NCI-H187 treated with DMSO at 0.1 percent for 48 hours (cell line): ENCODE results near the gene NAPEPLD.
"Not testable (repeated sequence)": the region's sequence is repeated elsewhere in the genome, so short reads cannot be mapped to it uniquely, and the experiment has no call there.

Experiments
- DNase-seq: peaks from one replicate; lab custom pipeline; 2025; lab: John Stamatoyannopoulos, UW

The NAPEPLD gene

GRCh38 chr7:103065667-103066066 lies 83.2 kb downstream of the NAPEPLD start:
- no peak for DNase-seq

GRCh38 chr7:103063895-103064294 lies 85.0 kb downstream of the NAPEPLD start:
- no peak for DNase-seq

GRCh38 chr7:103059471-103059870 lies 89.4 kb downstream of the NAPEPLD start:
- DNase-seq = no peak

GRCh38 chr7:103058122-103058521 lies 90.8 kb downstream of the NAPEPLD start:
- no peak for DNase-seq

- not testable (repeated sequence) for DNase-seq
These were observed 92.9 kb downstream of the NAPEPLD start for GRCh38 chr7:103056006-103056405.

- no peak for DNase-seq
These were observed 97.4 kb downstream of the NAPEPLD start for GRCh38 chr7:103051519-103051918.
